HepG2 (cell line): ENCODE results near the gene GBP4. TPM values are rescaled to one million over a fixed set of nuclear protein-coding genes. Genes with fewer than 3 reads are reported as not detected.

Source experiments
- ATAC-seq: fragments of 200-7000 bp; cut with Tn5 transposase; 3 replicates; pipeline ENCODE4 v1.9.1; 2020; ENCODE audit warnings: mild to moderate bottlenecking, moderate library complexity
- BruUV-seq: library from RNA; stranded (reverse); fragments of 400-500 nt; replicated peaks from 2 replicates; lab custom pipeline; 2021; lab: Mats Ljungman, UMichigan
- CTCF ChIA-PET: fragments of 300-600 bp; formaldehyde crosslinking; extraction: SDS; loops from one replicate; lab custom pipeline; 2021; ENCODE audit warnings: low total read pairs, inconsistent platforms, low intra/inter-chr PET ratio; lab: Yijun Ruan, JAX
- POLR2A ChIA-PET: fragments of 350-600 bp; sonication (Branson Sonifier 250); formaldehyde crosslinking; loops from one replicate; lab custom pipeline; 2020; ENCODE audit warnings: antibody characterized with exemption, inconsistent platforms; lab: Yijun Ruan, JAX
- DNase-seq: peaks from one replicate; pipeline ENCODE4 v3.0.0-alpha.2; 2015; ENCODE audit warnings: low spot score
- FAIRE-seq: peaks from 3 replicates; lab custom pipeline; 2011; peaks lifted over from hg19 to GRCh38; lab: Jason Lieb, UNC
- H2AFZ ChIP-seq: one replicate; pipeline ENCODE4 v1.6.1; 2011; ENCODE audit warnings: low read length, inconsistent platforms
- H3K27ac ChIP-seq: fragments of 300-600 bp; 3 replicates; pipeline ENCODE4 v1.8.0; 2011; ENCODE audit warnings: mixed run types, mild to moderate bottlenecking, mixed read lengths, low read length, inconsistent platforms; ENCODE audit not compliant: insufficient read depth; ENCODE audit errors: extremely low read length
- H3K27me3 ChIP-seq, 2 experiments: fragments of 200-600 bp in 1 of 2; 2 replicates in 1 of 2; 3 replicates in 1 of 2; pipeline versions ENCODE4 v1.6.0 to v1.8.0; 2011; ENCODE audit warnings: low read length in 2 of 2, mild to moderate bottlenecking in 2 of 2, moderate library complexity in 2 of 2, inconsistent platforms in 1 of 2; ENCODE audit not compliant: insufficient read depth in 2 of 2, control insufficient read depth in 1 of 2
- H3K36me3 ChIP-seq, 2 experiments: fragments of 200-600 bp in 1 of 2; replicated peaks in 1 of 2; 2 replicates in 1 of 2; 3 replicates in 1 of 2; pipeline versions ENCODE4 v1.5.1 to v1.8.0; 2011; ENCODE audit warnings: low read length in 2 of 2, inconsistent platforms in 1 of 2; ENCODE audit not compliant: insufficient read depth in 2 of 2, control insufficient read depth in 1 of 2
- H3K4me1 ChIP-seq: 2 replicates; pipeline ENCODE4 v1.5.1; 2012; ENCODE audit warnings: low read length, inconsistent platforms; ENCODE audit not compliant: insufficient read depth
- H3K4me2 ChIP-seq: 2 replicates; pipeline ENCODE4 v1.6.0; 2011; ENCODE audit warnings: low read depth, low read length, inconsistent platforms
- H3K4me3 ChIP-seq, 3 experiments: fragments of 200-600 bp in 1 of 3; sonication (generic), shearing (Covaris generic) in 1 of 3; replicated peaks in 1 of 3; 2 replicates each; pipeline ENCODE4 v1.5.1; 2011 to 2016; ENCODE audit warnings: low read length in 3 of 3, inconsistent platforms in 2 of 3, low read depth in 2 of 3, mild to moderate bottlenecking in 2 of 3, control low read depth in 1 of 3, mixed read lengths in 1 of 3; ENCODE audit not compliant: insufficient read depth in 1 of 3
- H3K79me2 ChIP-seq: one replicate; pipeline ENCODE4 v1.6.1; 2011; ENCODE audit warnings: low read length, inconsistent platforms; ENCODE audit not compliant: insufficient read depth
- H3K9ac ChIP-seq: 2 replicates; pipeline ENCODE4 v1.6.0; 2011; ENCODE audit warnings: mild to moderate bottlenecking, low read depth, low read length, inconsistent platforms; ENCODE audit not compliant: insufficient read depth
- H3K9me3 ChIP-seq: 2 replicates; pipeline ENCODE4 v1.5.1; 2012; ENCODE audit warnings: mild to moderate bottlenecking, low read length
- H4K20me1 ChIP-seq: 2 replicates; pipeline ENCODE4 v1.6.0; 2011; ENCODE audit warnings: inconsistent platforms, mild to moderate bottlenecking, low read length, moderate library complexity; ENCODE audit not compliant: insufficient read depth
- HOXA7 ChIP-seq: sonication (generic); formaldehyde crosslinking; IDR thresholded peaks from 2 replicates; pipeline ENCODE4 v1.8.1; 2022; ENCODE audit warnings: mild to moderate bottlenecking, missing genetic modification reagents, moderate library complexity
- IKZF1 ChIP-seq: fragments of 450-650 bp; IDR thresholded peaks from 2 replicates; pipeline ENCODE4 v1.7.1; 2016
- KDM1A ChIP-seq: IDR thresholded peaks from 2 replicates; pipeline ENCODE4 v1.6.1; 2016; ENCODE audit warnings: missing compliant biosample characterization
- MAFK ChIP-seq, 2 experiments: IDR thresholded peaks in 1 of 2; conservative IDR thresholded peaks in 1 of 2; 2 replicates each; pipeline ENCODE4 v1.6.1; 2011; ENCODE audit warnings: improper control_type of control experiment in 2 of 2, low read length in 2 of 2
- MLLT10 ChIP-seq: sonication (generic); formaldehyde crosslinking; IDR thresholded peaks from 2 replicates; pipeline ENCODE4 v1.4.0; 2020; ENCODE audit warnings: missing genetic modification reagents
- PRPF4 ChIP-seq: fragments of 200-400 bp; formaldehyde crosslinking; IDR thresholded peaks from 2 replicates; pipeline ENCODE4 v1.6.1; 2016; ENCODE audit warnings: low read length, low read depth; ENCODE audit not compliant: poor library complexity, severe bottlenecking
- STAT5B ChIP-seq: sonication (generic); formaldehyde crosslinking; IDR thresholded peaks from 2 replicates; pipeline ENCODE4 v1.4.0; 2020; ENCODE audit warnings: missing genetic modification reagents
- ZNF276 ChIP-seq: sonication (generic); formaldehyde crosslinking; IDR thresholded peaks from 2 replicates; pipeline ENCODE4 v1.4.0; 2020; ENCODE audit warnings: mild to moderate bottlenecking, low read depth, missing genetic modification reagents
- ZNF317 ChIP-seq: sonication (generic); formaldehyde crosslinking; IDR thresholded peaks from 2 replicates; pipeline ENCODE4 v1.5.0; 2020; ENCODE audit warnings: mild to moderate bottlenecking, missing genetic modification reagents
- ZNF839 ChIP-seq: sonication (generic); formaldehyde crosslinking; IDR thresholded peaks from 2 replicates; pipeline ENCODE4 v1.4.0; 2020; ENCODE audit warnings: missing genetic modification reagents, mild to moderate bottlenecking, borderline replicate concordance
- ZNF841 ChIP-seq: sonication (generic); formaldehyde crosslinking; IDR thresholded peaks from 2 replicates; pipeline ENCODE4 v1.8.1; 2023; ENCODE audit warnings: missing genetic modification reagents, borderline replicate concordance
- ZSCAN12 ChIP-seq: sonication (generic); formaldehyde crosslinking; IDR thresholded peaks from 2 replicates; pipeline ENCODE4 v1.9.0; 2021; ENCODE audit warnings: mild to moderate bottlenecking, missing genetic modification reagents
- WGBS: methylation state at CpG from one replicate; pipeline ENCODE4 v1.1.6; 2017; ENCODE audit warnings: low lambda C conversion rate; 5-methylcytosine and 5-hydroxymethylcytosine counted together
- in situ Hi-C: cut with HindIII; loops from 2 replicates; pipeline ENCODE4 v1.10.0; 2017; ENCODE audit warnings: low pct_unique_long_range_greater_than_20kb; ENCODE audit not compliant: extremely low pct_ligation_motif_present
- intact Hi-C: fragments of 100-400 bp; cut with micrococcal nuclease; formaldehyde crosslinking; loops from one replicate; pipeline ENCODE4 v1.10.0; 2022; ENCODE audit not compliant: unreplicated experiment
- polyA plus RNA-seq, 8 experiments: library from polyadenylated mRNA; depleted of rRNA in 3 of 8; stranded (reverse) in 7 of 8; unstranded in 1 of 8; fragments of >200 nt; fragmentation: Illumina TruSeq in 4 of 8; extraction: Trizol in 4 of 8; gene quantifications; 2 replicates each; pipeline versions ENCODE4 v1.2.1 to v1.2.3, GENCODE V29; 2011 to 2016; ENCODE audit warnings: low read depth in 4 of 8, missing spikeins in 1 of 8, mixed read lengths in 1 of 8; ENCODE audit not compliant: insufficient read depth in 1 of 8
- total RNA-seq, 5 experiments: library from RNA; depleted of rRNA; stranded (reverse); fragments of >200 nt; fragmentation: Illumina TruSeq; extraction: Trizol; gene quantifications; 2 replicates each; pipeline ENCODE4 v1.2.3, GENCODE V29; 2016; ENCODE audit warnings: low read depth in 1 of 5
- TF ChIP-seq, protein P1 (sequence below): sonication (generic); formaldehyde crosslinking; IDR thresholded peaks from 2 replicates; pipeline ENCODE4 v1.5.0; 2020; ENCODE audit warnings: missing genetic modification reagents
- TF ChIP-seq, protein P2 (sequence below): sonication (generic); formaldehyde crosslinking; IDR thresholded peaks from 2 replicates; pipeline ENCODE4 v1.5.0; 2020; ENCODE audit warnings: missing genetic modification reagents, mild to moderate bottlenecking, borderline replicate concordance
- TF ChIP-seq, protein P3 (sequence below): sonication (generic); formaldehyde crosslinking; IDR thresholded peaks from 2 replicates; pipeline ENCODE4 v1.9.0; 2021; ENCODE audit warnings: missing genetic modification reagents, borderline replicate concordance
- TF ChIP-seq, protein P4 (sequence below): sonication (generic); formaldehyde crosslinking; IDR thresholded peaks from 2 replicates; pipeline ENCODE4 v1.8.0; 2022; ENCODE audit warnings: mild to moderate bottlenecking, missing genetic modification reagents; ENCODE audit not compliant: insufficient replicate concordance

GBP4 gene
- total and polyA plus RNA-seq, 2 of the 13 experiments (the other 11 are each of a cell fraction or from before 2014, with no cell fraction given) = not detected

DNA sequence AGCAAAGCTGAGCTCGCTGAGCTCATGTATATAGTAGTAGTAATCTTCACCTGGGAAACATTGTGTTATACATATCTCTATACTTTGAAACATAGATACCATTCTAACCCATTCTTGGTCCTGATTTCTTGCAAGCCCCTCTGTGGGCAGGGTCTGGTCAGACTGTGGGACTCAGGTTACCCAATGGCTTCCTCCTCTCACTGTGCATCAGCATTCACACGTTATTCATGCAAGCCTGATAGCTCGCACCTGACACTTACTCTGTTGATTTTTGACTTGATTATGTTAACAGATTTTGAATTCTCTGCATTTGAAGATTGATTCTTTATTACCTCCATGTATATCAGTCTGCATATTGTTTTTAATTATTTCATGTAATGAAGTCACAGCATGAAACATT, 24.3 kb downstream of the GBP4 start (continued):
- TF ChIP-seq, protein P1, sequence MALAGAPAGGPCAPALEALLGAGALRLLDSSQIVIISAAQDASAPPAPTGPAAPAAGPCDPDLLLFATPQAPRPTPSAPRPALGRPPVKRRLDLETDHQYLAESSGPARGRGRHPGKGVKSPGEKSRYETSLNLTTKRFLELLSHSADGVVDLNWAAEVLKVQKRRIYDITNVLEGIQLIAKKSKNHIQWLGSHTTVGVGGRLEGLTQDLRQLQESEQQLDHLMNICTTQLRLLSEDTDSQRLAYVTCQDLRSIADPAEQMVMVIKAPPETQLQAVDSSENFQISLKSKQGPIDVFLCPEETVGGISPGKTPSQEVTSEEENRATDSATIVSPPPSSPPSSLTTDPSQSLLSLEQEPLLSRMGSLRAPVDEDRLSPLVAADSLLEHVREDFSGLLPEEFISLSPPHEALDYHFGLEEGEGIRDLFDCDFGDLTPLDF (CRISPR knock-in tag) = no peak
- TF ChIP-seq IKZF1 (no peak), MLLT10 (CRISPR knock-in tag) (no peak), ZNF276 (CRISPR knock-in tag) (no peak), ZNF317 (no peak), STAT5B (CRISPR knock-in tag) (no peak), ZSCAN12 (CRISPR knock-in tag) (no peak)

DNA sequence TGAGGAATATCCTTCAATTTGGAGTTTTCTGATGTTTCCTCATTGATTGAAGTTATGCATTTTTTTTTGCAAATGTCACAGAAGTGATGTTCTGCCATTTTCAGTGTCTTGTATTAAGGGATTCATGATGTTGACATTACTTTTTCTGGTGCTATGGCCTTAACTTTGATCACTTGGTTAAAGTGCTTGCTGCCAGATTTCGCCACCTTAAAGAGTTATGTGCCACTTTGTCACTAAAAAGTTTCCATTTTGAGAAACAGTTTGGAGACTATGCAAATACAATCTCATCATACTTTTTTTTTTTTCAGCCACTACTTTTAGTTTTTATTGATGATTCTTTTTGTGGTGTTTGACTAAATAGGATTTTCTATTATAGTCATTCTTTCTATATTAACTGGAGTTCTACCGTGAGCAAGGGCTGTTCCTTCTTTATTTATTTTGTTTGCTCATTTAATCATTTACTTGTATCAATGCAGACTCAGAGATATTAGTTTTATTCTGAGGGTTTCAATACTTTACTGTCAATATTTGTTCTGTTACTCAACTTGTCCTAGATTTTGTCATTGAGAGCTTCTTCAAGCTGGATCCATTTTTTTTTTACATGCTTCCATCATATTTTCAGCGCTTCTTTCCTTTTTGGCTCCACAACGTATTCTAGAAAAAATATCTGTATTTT, 26.1 kb downstream of the GBP4 start:
- no TSS peak for BruUV-seq
- ChIA-PET CTCF (no interaction called here), POLR2A (no interaction called here)
- no peaks in the 10 kb centered on the region for H3K36me3 ChIP-seq
- no peaks in the 10 kb centered on the region for H3K4me1 ChIP-seq
- no peak overlapping the region for H2AFZ ChIP-seq
- FAIRE-seq (no peak), DNase-seq (no peak), ATAC-seq (no peak)
- intact Hi-C loops (no loop called here), in situ Hi-C loops (no loop called here)
- no peaks in the 10 kb centered on the region for H4K20me1 ChIP-seq
- no peaks in the 10 kb centered on the region; a peak in 1 of 5 replicates for H3K27me3 ChIP-seq
- H3K79me2 ChIP-seq = no peaks in the 10 kb centered on the region
- H3K27ac ChIP-seq = no peak overlapping the region
- H3K4me2 ChIP-seq = no peak overlapping the region
- no peak overlapping the region for H3K4me3 ChIP-seq
- 20% methylated on average over 4 of the region's 4 CpGs for WGBS
- H3K9ac ChIP-seq = no peak overlapping the region
- H3K9me3 ChIP-seq = no peaks in the 10 kb centered on the region
- TF ChIP-seq ZNF841 (CRISPR knock-in tag) (no peak), PRPF4 (no peak), KDM1A (CRISPR knock-in tag) (no peak), HOXA7 (CRISPR knock-in tag) (no peak), MAFK (conservative IDR thresholded peaks at IDR 0.05 in 1 of 2, IDR thresholded peaks at IDR 0.05 in 1 of 2; ENCODE audit: low read length in 2 of 2) (no peak), ZNF839 (CRISPR knock-in tag) (no peak)
- TF ChIP-seq, protein P2, sequence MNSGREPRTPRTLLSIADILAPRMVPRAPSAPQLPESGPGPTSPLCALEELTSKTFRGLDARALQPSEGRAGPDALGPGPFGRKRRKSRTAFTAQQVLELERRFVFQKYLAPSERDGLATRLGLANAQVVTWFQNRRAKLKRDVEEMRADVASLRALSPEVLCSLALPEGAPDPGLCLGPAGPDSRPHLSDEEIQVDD (CRISPR knock-in tag) = no peak
- TF ChIP-seq, protein P3, sequence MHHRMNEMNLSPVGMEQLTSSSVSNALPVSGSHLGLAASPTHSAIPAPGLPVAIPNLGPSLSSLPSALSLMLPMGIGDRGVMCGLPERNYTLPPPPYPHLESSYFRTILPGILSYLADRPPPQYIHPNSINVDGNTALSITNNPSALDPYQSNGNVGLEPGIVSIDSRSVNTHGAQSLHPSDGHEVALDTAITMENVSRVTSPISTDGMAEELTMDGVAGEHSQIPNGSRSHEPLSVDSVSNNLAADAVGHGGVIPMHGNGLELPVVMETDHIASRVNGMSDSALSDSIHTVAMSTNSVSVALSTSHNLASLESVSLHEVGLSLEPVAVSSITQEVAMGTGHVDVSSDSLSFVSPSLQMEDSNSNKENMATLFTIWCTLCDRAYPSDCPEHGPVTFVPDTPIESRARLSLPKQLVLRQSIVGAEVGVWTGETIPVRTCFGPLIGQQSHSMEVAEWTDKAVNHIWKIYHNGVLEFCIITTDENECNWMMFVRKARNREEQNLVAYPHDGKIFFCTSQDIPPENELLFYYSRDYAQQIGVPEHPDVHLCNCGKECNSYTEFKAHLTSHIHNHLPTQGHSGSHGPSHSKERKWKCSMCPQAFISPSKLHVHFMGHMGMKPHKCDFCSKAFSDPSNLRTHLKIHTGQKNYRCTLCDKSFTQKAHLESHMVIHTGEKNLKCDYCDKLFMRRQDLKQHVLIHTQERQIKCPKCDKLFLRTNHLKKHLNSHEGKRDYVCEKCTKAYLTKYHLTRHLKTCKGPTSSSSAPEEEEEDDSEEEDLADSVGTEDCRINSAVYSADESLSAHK (CRISPR knock-in tag) = no peak
- TF ChIP-seq, protein P4, sequence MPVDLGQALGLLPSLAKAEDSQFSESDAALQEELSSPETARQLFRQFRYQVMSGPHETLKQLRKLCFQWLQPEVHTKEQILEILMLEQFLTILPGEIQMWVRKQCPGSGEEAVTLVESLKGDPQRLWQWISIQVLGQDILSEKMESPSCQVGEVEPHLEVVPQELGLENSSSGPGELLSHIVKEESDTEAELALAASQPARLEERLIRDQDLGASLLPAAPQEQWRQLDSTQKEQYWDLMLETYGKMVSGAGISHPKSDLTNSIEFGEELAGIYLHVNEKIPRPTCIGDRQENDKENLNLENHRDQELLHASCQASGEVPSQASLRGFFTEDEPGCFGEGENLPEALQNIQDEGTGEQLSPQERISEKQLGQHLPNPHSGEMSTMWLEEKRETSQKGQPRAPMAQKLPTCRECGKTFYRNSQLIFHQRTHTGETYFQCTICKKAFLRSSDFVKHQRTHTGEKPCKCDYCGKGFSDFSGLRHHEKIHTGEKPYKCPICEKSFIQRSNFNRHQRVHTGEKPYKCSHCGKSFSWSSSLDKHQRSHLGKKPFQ (CRISPR knock-in tag) = no peak
